GM12865 (cell line): ENCODE measurements around the gene CCDC70.

Source experiments
- DNase-seq: peaks from one replicate; pipeline ENCODE4 v3.0.0; 2010; ENCODE audit warnings: low read depth
- H3K4me3 ChIP-seq: 2 replicates; pipeline ENCODE4 v1.5.1; 2011; ENCODE audit warnings: mild to moderate bottlenecking, low read depth, low read length, control low read depth
- CTCF ChIP-seq: IDR thresholded peaks from 2 replicates; pipeline ENCODE4 v1.5.1; 2011; ENCODE audit warnings: low read length, control low read depth, low read depth, inconsistent platforms; ENCODE audit not compliant: insufficient read depth; ENCODE audit errors: missing control alignments

The CCDC70 gene

GRCh38 chr13:51837016-51837415, 24.8 kb upstream of the CCDC70 start:
- no peak for DNase-seq
- TF ChIP-seq CTCF = no peak
- H3K4me3 ChIP-seq = no peak overlapping the region

- no peak for DNase-seq
- TF ChIP-seq CTCF = no peak
- H3K4me3 ChIP-seq = no peak overlapping the region
Measured at GRCh38 chr13:51838240-51838846, 23.4 kb upstream of the CCDC70 start.

- DNase-seq = no peak
- no peak for TF ChIP-seq CTCF
- no peak overlapping the region for H3K4me3 ChIP-seq
Measured at GRCh38 chr13:51839711-51840540, 21.8 kb upstream of the CCDC70 start.

- TF ChIP-seq CTCF = no peak
- DNase-seq = no peak
- no peak overlapping the region for H3K4me3 ChIP-seq
Measured at GRCh38 chr13:51840917-51841316, 20.9 kb upstream of the CCDC70 start.

GRCh38 chr13:51841732-51842131, 20.0 kb upstream of the CCDC70 start:
- no peak for DNase-seq

GRCh38 chr13:51843529-51843928, 18.2 kb upstream of the CCDC70 start:
- H3K4me3 ChIP-seq = no peak overlapping the region
- no peak for DNase-seq
- no peak for TF ChIP-seq CTCF

More at GRCh38 chr13:51841732-51842131, 20.0 kb upstream of the CCDC70 start:
- H3K4me3 ChIP-seq = no peak overlapping the region
- TF ChIP-seq CTCF = no peak
